OCI-LY1 (cell line): ENCODE data around the gene UPK3B.
"Not testable (repeated sequence)": the region's sequence is repeated elsewhere in the genome, so short reads cannot be mapped to it uniquely, and the experiment has no call there.

Experiments
- CTCF ChIP-seq: fragments of 200-600 bp; sonication (generic), shearing (Covaris generic); IDR thresholded peaks from 2 replicates; pipeline ENCODE4 v1.5.1; 2017; ENCODE audit warnings: mild to moderate bottlenecking, antibody characterized with exemption, low read length, moderate library complexity, mixed read lengths
- EZH2 ChIP-seq: fragments of 200-600 bp; sonication (generic), shearing (Covaris generic); IDR thresholded peaks from 2 replicates; pipeline ENCODE4 v1.8.0; 2017; ENCODE audit warnings: borderline replicate concordance, mixed run types, mild to moderate bottlenecking, antibody characterized with exemption, low read length, moderate library complexity, mixed read lengths

- not testable (repeated sequence) for TF ChIP-seq CTCF, EZH2
These were observed 54.6 kb downstream of the UPK3B start for GRCh38 chr7:76565001-76565400.
